HG02938 (cell line): ENCODE data around the gene SUCO.
"Not testable (repeated sequence)": the region's sequence is repeated elsewhere in the genome, so short reads cannot be mapped to it uniquely, and the experiment has no call there.

Experiments used
- ATAC-seq: cut with Tn5 transposase; IDR thresholded peaks from one replicate; pipeline ENCODE4 v1.9.1; 2021; ENCODE audit warnings: mild to moderate bottlenecking, moderate library complexity; ENCODE audit not compliant: unreplicated experiment

The SUCO gene

DNA sequence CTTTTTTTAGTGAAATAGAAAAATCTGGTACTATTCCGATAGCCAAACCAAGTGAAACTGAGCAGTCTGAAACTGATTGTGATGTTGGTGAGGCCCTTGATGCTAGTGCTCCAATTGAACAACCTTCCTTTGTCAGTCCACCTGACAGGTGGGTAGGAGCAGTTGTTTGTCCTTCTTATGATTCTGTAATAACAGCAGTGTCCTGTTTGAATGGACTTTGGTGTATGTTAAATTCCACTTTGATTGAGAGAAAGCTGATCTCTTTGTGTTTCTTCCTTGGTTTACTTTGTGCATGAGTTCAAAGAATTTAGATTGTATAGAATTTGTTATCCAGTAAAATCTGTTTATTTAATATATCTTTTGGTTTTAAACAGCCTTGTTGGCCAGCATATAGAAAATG lies 24.3 kb downstream of the SUCO start:
- no peak for ATAC-seq

DNA sequence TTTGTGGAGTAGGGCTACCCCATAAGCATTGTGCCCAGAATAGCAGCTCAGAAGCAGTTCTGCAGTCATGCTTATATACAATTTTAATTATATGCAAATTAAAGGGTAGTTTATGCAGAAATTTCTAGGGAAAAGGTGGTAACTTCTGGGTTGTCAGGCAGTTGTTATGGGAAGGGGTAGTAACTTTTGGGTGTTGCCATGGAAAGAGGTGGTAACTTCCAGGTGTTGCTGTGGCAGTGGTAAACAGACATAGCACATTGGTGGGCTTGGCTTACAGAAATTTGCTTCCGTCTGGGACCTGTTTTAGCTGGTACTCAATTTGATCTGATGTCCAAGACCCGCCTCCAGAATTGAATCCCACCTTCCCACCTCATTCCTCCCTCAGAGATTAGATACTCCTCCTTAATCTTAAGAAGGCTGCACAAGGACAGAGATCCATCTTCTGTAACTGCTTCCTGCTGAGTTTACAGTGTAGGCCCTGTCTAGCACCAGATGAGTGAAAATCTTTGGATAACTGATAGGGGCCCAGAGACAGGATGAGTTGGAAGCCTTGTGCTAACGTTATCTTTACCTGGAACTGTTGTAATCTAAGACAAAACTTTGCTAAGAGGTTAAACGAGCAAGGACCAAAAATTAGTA lies 26.7 kb downstream of the SUCO start:
- no peak for ATAC-seq

DNA sequence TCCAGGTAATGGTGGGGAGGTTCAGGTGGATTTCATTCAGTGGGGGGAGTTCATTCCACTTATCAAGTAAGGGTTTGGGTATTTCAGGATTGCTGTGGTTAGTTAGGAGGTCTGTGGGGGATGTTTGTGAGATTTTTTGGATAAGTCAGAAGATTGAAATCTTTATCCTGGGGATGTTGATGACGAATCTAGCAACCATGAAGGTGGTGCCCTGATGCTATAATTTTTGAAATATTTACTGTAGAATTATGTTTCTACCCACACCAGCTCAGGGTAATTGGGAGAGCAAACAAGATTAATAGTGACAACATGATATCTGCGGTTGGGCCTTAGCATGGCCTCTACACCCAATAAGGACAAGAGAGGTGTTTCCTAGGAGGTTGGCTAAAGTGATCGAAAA lies 28.3 kb downstream of the SUCO start:
- no peak for ATAC-seq

DNA sequence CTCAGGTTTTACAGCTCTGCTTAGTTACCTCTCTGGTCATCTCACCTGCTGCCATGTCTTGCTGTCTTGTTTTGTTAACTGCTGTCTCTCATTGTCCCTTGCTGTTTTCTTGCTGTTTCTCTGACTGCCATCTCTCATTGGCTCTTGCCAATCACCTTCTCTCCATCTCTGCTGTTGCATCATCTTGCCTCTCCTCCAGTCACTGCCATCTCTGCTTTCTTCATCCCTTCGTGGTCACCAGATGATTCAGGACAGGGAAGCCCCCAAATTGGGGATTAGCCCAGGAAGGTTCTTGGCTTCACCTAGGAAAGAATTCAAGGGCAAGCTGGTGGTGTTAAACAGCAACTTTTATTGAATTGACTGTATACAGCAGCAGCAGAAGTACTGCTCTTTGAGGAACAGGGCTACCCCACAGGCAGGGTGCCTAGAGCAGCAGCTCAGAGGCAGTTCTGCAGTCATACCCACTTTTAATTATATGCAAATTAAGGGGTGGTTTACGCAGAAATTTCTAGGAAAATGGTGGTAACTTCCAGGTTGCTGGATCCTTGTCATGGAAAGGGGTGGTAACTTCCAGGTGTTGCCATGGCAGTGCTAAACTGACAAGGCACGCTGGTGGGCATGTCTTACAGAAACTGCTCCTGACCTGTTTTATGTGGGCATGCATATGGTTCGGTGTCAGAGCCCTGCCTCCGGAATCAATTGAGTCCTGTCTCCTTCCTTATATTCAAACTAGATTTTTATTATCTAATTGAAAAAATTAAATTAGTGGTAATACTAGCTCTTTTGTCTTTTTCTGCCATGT lies 33.4 kb downstream of the SUCO start:
- no peak for ATAC-seq

DNA sequence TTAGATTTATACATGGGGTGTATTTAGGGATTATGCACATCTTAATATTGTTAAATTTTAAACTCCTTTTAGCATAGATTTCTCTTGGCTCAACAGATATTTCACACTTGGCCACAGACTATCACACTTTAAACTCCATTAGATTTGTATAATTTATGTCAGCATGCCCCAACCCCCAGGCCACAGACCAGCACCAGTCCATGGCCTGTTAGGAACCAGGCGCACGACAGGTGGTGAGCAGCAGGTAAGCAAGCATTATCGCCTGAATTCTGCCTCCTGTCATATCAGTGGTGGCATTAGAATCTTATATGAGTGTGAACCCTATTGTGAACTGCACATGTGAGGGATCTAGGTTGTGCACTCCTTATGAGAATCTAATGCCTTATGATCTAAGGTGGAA lies 34.8 kb downstream of the SUCO start:
- ATAC-seq = no peak

DNA sequence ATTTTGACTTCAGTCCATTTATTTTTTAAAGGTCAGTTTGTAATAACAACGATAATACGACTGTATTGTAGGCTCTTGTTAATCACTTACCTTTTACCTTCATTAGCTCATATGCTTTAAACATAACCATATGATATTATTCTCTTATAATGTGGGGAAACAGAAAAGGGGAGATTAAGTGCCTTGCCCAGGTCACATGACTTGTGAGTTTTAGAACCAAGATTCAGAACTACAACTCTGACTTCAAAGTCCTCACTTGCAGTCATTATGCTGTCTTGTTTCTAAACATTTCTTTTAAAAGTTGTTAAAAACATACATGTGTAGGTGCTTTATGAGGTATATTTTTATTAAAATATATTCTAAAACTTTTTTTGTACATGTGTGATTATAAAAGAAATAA lies 41.1 kb downstream of the SUCO start:
- no peak for ATAC-seq

- ATAC-seq = no peak
Observed at GRCh38 chr1:172578586-172578985, 45.6 kb downstream of the SUCO start.

- ATAC-seq = no peak
Observed at GRCh38 chr1:172581273-172581672, 48.3 kb downstream of the SUCO start.

- ATAC-seq = no peak
Observed at GRCh38 chr1:172581779-172582178, 48.8 kb downstream of the SUCO start.

- no peak for ATAC-seq
Observed at GRCh38 chr1:172582889-172583288, 49.9 kb downstream of the SUCO start.

DNA sequence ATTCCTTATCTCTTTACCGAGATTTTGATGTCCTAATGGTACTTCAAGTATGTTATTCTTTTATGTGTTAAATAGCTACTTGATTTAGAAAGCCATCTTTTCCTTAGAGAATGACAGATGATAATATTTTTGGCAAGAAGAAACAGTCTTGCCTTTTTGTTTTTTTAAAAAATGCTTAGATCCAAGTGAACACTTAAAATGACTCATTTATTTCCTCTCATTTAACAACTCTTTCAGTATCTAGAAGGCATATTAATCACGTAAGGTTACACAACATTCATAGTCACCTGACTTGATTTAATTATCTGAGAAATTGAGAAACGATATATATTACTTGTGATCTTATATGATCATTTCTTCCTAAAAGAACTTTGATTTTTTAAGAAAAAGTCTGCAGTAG lies 52.4 kb downstream of the SUCO start:
- ATAC-seq = no peak

DNA sequence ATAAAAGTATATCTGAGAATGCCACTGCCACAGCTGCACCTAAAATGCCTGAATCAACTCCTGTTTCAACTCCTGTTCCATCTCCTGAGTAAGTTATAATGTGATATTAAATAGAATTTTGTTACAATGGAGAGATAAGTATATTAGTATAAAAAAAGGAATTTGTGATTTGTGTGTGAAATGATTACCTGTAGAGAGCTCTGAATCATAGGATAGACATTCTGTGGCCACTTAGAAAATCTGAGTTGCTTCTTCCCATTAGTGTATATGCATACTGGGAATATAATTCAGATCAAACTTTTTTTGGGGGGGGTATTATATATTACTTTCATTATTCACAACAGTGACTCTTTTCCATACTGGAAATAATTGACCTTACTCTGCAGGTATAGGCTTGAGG lies 52.9 kb downstream of the SUCO start:
- ATAC-seq = no peak

- no peak for ATAC-seq
Observed at GRCh38 chr1:172588296-172589291, 55.6 kb downstream of the SUCO start.

DNA sequence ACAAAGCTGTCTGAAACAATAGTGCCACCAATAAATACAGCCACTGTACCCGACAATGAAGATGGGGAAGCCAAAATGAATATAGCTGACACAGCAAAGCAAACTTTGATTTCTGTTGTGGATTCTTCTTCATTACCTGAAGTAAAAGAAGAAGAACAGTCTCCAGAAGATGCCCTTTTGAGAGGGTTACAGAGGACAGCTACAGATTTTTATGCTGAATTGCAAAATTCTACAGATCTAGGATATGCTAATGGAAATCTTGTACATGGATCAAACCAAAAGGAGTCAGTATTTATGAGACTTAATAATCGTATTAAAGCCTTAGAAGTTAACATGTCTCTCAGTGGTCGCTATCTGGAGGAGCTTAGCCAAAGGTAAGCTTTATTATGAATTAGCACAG lies 56.6 kb downstream of the SUCO start:
- no peak for ATAC-seq

DNA sequence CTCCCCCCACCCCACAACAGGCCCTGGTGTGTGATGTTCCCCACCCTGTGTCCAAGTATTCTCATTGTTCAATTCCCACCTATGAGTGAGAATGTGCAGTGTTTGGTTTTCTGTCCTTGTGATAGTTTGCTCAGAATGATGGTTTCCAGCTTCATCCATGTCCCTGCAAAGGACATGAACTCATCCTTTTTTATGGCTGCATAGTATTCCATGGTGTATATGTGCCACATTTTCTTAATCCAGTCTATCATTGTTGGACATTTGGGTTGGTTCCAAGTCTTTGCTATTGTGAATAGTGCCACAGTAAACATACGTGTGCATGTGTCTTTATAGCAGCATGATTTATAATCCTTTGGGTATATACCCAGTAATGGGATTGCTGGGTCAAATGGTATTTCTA lies 58.5 kb downstream of the SUCO start:
- ATAC-seq = not testable (repeated sequence)

DNA sequence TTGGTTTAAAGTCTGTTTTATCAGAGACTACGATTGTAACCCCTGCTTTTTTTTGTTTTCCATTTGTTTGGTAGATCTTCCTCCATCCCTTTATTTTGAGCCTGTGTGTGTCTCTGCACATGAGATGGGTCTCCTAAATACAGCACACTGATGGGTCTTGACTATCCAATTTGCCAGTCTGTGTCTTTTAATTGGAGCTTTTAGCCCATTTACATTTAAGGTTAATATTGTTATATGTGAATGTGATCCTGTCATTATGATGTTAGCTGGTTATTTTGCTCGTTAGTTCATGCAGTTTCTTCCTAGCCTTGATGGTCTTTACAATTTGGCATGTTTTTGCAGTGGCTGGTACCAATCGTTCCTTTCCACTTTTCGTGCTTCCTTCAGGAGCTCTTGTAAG lies 62.1 kb downstream of the SUCO start:
- not testable (repeated sequence) for ATAC-seq

GRCh38 chr1:172596782-172597181 lies 63.8 kb downstream of the SUCO start:
- ATAC-seq = not testable (repeated sequence)

DNA sequence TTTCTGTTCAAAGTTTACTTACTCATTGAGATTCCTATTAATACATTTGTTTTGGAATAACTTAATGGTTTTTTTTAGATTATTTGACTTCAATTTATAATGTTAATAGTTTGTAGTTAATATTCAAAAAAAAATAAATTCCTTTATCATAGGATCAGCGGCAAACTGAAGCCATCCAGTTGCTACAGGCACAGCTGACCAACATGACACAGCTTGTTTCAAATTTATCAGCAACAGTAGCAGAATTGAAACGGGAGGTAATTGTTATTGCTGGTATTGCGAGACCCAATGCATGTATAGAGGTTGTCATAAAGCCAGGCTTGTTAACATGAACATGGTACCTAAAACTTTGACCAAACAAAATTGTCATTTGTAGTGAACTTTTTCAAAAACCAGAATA lies 67.0 kb downstream of the SUCO start:
- ATAC-seq = no peak

GRCh38 chr1:172600615-172601014 lies 67.7 kb downstream of the SUCO start:
- ATAC-seq = no peak

DNA sequence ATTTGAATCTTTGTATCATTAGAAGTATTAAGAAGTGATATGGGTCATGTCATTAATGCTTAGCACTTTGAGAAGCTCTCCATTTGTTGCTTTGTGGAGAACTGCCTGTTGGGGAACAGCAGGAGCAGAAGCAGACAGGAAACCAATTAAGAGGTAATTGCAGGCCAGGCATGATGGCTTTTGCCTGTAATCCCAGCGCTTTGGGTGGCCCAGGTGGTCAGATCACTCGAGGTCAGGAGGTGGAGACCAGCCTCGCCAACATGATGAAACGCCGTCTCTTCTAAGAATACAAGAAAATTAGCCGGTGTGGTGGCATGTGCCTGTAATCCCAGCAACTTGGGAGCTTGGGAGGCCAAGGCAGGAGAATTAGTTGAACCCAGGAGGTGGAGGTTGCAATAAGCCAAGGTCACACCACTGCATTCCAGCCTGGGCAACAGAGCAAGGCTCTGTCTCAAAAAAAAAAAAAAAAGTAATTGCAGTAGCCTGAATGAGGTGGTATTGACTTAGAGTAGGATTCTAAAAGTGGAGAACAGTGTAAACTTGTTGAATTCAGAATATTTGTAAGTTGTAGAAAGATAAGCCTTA lies 68.2 kb downstream of the SUCO start:
- ATAC-seq = no peak

DNA sequence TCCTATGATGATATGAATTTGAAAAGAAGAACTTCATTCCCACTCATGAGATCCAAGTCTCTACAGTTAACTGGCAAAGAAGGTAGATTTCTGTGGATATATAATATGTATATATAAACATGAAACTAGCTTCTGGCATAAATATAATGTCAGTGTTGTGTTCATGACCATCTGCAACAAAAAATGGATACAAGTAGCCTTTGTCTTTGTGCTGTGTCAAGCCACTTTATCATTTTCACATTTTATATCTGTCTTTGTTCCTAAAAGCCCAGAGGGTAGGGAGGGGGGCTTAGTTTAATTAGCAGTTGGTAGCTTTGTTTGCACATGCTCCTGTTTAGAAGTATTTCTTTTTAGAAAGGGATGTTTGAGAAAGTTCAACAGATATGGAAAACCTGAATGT lies 69.8 kb downstream of the SUCO start:
- no peak for ATAC-seq
